Smooth muscle cell (in vitro differentiated cells): ENCODE results near the gene CREB3L4. TPM values are rescaled to one million over a fixed set of nuclear protein-coding genes. Genes with fewer than 3 reads are reported as not detected.
A peak's percentile ranks its signal among the peaks of the same experiment; 100 is the strongest.
"Not testable (repeated sequence)": the region's sequence is repeated elsewhere in the genome, so short reads cannot be mapped to it uniquely, and the experiment has no call there.

Experiments used
- DNase-seq: peaks from one replicate; lab custom pipeline; 2025; ENCODE audit not compliant: unreplicated experiment; lab: John Stamatoyannopoulos, UW
- H2AFZ ChIP-seq: fragments of 200-600 bp; sonication (generic); 2 replicates; pipeline ENCODE4 v1.6.0; 2016; ENCODE audit warnings: antibody characterized with exemption, low read depth, mild to moderate bottlenecking
- H3F3A ChIP-seq: fragments of 200-600 bp; sonication (generic); 2 replicates; pipeline ENCODE4 v1.6.0; 2017; ENCODE audit warnings: antibody characterized with exemption, low read depth
- H3K27ac ChIP-seq: fragments of 200-600 bp; sonication (generic); 2 replicates; pipeline ENCODE4 v1.5.1; 2016; ENCODE audit warnings: low read depth, mild to moderate bottlenecking
- H3K27me3 ChIP-seq: fragments of 200-600 bp; sonication (generic); 2 replicates; pipeline ENCODE4 v1.6.1; 2016; ENCODE audit warnings: low read depth, mild to moderate bottlenecking
- H3K36me3 ChIP-seq: fragments of 200-600 bp; sonication (generic); 2 replicates; pipeline ENCODE4 v1.5.1; 2016; ENCODE audit warnings: low read depth
- H3K4me1 ChIP-seq: fragments of 200-600 bp; sonication (generic); 2 replicates; pipeline ENCODE4 v1.5.1; 2016; ENCODE audit warnings: low read depth
- H3K4me2 ChIP-seq: fragments of 200-600 bp; sonication (generic); 2 replicates; pipeline ENCODE4 v1.6.0; 2016; ENCODE audit warnings: mild to moderate bottlenecking
- H3K4me3 ChIP-seq: fragments of 200-600 bp; sonication (generic); 2 replicates; pipeline ENCODE4 v1.5.1; 2016; ENCODE audit warnings: mild to moderate bottlenecking
- H3K79me2 ChIP-seq: fragments of 200-600 bp; sonication (generic); 2 replicates; pipeline ENCODE4 v1.6.0; 2016; ENCODE audit warnings: low read depth, mild to moderate bottlenecking
- H3K9ac ChIP-seq: fragments of 200-600 bp; sonication (generic); 2 replicates; pipeline ENCODE4 v1.6.0; 2016; ENCODE audit warnings: low read depth
- H3K9me3 ChIP-seq: fragments of 200-600 bp; sonication (generic); replicated peaks from 2 replicates; pipeline ENCODE4 v1.5.1; 2016; ENCODE audit warnings: low read depth
- H4K20me1 ChIP-seq: fragments of 200-600 bp; sonication (generic); 2 replicates; pipeline ENCODE4 v1.6.0; 2016; ENCODE audit warnings: low read depth
- WGBS: methylation state at CpG from one replicate; pipeline ENCODE4 v1.1.7; 2016; ENCODE audit warnings: low lambda C conversion rate; 5-methylcytosine and 5-hydroxymethylcytosine counted together
- polyA plus RNA-seq: library from polyadenylated mRNA; unstranded; fragments of >200 nt; fragmentation: Nextera tagmentation; extraction: Ambion mirVana; gene quantifications from 2 replicates; pipeline ENCODE4 v1.2.1, GENCODE V29; 2016
- total RNA-seq: library from RNA; depleted of rRNA; stranded (reverse); fragments of >200 nt; gene quantifications from 2 replicates; pipeline ENCODE4 v1.2.3, GENCODE V29; 2014
- TF ChIP-seq, protein P1 (sequence below): fragments of 200-600 bp; sonication (generic); IDR thresholded peaks from 2 replicates; pipeline ENCODE4 v1.5.1; 2017; ENCODE audit warnings: borderline replicate concordance, mild to moderate bottlenecking, antibody characterized with exemption; ENCODE audit not compliant: insufficient read depth, poor library complexity, severe bottlenecking

Gene CREB3L4
- total and polyA plus RNA-seq, 2 experiments from 2014 or later: 9.0 to 14.9 TPM

GRCh38 chr1:153977250-153978240 is 9.8 kb downstream of the CREB3L4 start, which contains the start of gene JTB:
JTB (minus strand) TSS chr1:153977674; CDS start chr1:153977252, 422 bp downstream.
- Histone ChIP-seq H3K4me2 (peak within 1 kb of the TSS; percentile 94), H3K9me3 (no peaks in the 10 kb centered on the region), H3K36me3 (no peaks in the 10 kb centered on the region), H3K27ac (peak within 1 kb of the TSS; percentile 56), H3K9ac (peak within 1 kb of the TSS; percentile 83), H3K27me3 (no peaks in the 10 kb centered on the region), H3K4me3 (peak within 1 kb of the TSS; percentile 82), H4K20me1 (peaks cover 10% of the 10 kb centered on the region), H3K79me2 (peaks cover 18% of the 10 kb centered on the region), H2AFZ (peak within 1 kb of the TSS; percentile 64), H3F3A (peaks cover 19% of the 10 kb centered on the region), H3K4me1 (peaks cover 8% of the 10 kb centered on the region)
- WGBS: under 1% methylated on average over 75 of the region's 75 CpGs
- TF ChIP-seq, protein P1, sequence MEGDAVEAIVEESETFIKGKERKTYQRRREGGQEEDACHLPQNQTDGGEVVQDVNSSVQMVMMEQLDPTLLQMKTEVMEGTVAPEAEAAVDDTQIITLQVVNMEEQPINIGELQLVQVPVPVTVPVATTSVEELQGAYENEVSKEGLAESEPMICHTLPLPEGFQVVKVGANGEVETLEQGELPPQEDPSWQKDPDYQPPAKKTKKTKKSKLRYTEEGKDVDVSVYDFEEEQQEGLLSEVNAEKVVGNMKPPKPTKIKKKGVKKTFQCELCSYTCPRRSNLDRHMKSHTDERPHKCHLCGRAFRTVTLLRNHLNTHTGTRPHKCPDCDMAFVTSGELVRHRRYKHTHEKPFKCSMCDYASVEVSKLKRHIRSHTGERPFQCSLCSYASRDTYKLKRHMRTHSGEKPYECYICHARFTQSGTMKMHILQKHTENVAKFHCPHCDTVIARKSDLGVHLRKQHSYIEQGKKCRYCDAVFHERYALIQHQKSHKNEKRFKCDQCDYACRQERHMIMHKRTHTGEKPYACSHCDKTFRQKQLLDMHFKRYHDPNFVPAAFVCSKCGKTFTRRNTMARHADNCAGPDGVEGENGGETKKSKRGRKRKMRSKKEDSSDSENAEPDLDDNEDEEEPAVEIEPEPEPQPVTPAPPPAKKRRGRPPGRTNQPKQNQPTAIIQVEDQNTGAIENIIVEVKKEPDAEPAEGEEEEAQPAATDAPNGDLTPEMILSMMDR: no peak
- DNase-seq: peak; percentile 30

DNA sequence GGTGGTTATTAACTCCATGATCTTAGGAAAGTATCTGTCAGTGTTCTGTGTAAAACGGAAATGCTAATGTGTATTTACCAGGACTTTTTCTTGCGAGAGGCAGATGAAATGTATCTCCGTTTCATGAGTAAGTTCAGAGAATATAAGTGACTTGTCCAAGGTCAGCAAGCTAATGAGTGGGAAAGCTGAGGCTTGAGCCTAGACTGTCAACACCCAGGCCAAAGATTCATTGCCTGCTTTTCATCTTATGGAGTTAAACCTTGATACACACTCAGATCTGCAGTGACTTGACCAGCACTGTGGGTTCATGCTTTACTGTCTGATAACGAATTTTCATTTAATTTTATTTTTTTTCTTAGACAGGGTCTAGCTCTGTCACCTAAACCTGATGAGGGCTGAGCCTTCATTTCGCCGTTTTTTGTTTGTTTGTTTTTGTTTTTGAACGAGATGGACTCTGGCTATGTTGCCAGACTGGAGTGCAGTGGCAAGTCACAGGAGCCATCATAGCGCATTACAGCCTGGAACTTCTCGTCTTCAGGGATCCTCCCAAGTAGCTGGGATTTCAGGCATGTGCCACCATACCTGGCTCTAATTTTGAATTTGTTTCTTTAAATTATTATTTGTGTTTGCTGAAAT is 10.7 kb downstream of the CREB3L4 start:
- H3K36me3 ChIP-seq: no peaks in the 10 kb centered on the region
- TF ChIP-seq, protein P1: no peak
- no peak for DNase-seq
- H2AFZ ChIP-seq: peak overlapping the region; percentile 64
- H3K79me2 ChIP-seq: peaks cover 18% of the 10 kb centered on the region
- H3K4me3 ChIP-seq: peak overlapping the region; percentile 82
- H3K27me3 ChIP-seq: no peaks in the 10 kb centered on the region
- 78% methylated on average over 9 of the region's 9 CpGs for WGBS
- H3K4me2 ChIP-seq: peak overlapping the region; percentile 94
- no peaks in the 10 kb centered on the region for H3K9me3 ChIP-seq
- H4K20me1 ChIP-seq: peaks cover 10% of the 10 kb centered on the region
- H3F3A ChIP-seq: peaks cover 19% of the 10 kb centered on the region
- peak overlapping the region; percentile 56 for H3K27ac ChIP-seq
- no peak overlapping the region for H3K9ac ChIP-seq
- peaks cover 8% of the 10 kb centered on the region for H3K4me1 ChIP-seq

DNA sequence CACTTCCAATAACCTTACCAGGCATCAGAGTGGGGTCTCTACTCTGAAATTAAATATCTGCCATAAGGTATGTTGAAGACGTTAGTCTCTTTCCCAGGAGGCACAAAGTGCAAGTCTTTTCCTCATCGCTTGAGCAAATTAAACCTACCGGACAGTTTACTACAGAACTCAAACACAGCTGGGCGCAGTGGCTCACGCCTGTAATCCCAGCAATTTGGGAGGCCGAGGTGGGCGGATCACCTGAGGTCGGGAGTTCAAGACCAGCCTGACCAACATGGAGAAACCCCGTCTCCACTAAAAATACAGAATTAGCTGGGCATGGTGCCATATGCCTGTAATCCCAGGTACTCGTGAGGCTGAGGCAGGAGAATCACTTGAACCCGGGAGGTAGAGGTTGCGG is 11.4 kb downstream of the CREB3L4 start:
- not testable (repeated sequence) for H3K27ac ChIP-seq
- WGBS: 97% methylated on average over 12 of the region's 12 CpGs

GRCh38 chr1:153981735-153982134 is 14.0 kb downstream of the CREB3L4 start:
- H3K9me3 ChIP-seq, H3K27ac ChIP-seq, H4K20me1 ChIP-seq, H3K36me3 ChIP-seq, H2AFZ ChIP-seq, H3K27me3 ChIP-seq, DNase-seq, H3K4me3 ChIP-seq, H3K9ac ChIP-seq, H3K4me2 ChIP-seq: not testable (repeated sequence)
- 96% methylated on average over 2 of the region's 2 CpGs for WGBS
- peaks cover 14% of the 10 kb centered on the region for H3K4me1 ChIP-seq
- H3K79me2 ChIP-seq: peaks cover 20% of the 10 kb centered on the region
- peaks cover 15% of the 10 kb centered on the region for H3F3A ChIP-seq

More for the DNA sequence above, 11.4 kb downstream of the CREB3L4 start:
- not testable (repeated sequence) for H3K36me3 ChIP-seq, H3K9ac ChIP-seq, H3K4me2 ChIP-seq, H3K27me3 ChIP-seq, H3K4me1 ChIP-seq, DNase-seq, H4K20me1 ChIP-seq, H3K4me3 ChIP-seq, H2AFZ ChIP-seq, H3K9me3 ChIP-seq
- Histone ChIP-seq H3K79me2 (peaks cover 22% of the 10 kb centered on the region), H3F3A (peaks cover 19% of the 10 kb centered on the region)
